ENCODE results near the gene PHACTR1. TPM values are rescaled to one million over a fixed set of nuclear protein-coding genes. Genes with fewer than 3 reads are reported as not detected.

The PHACTR1 gene
- total and polyA plus RNA-seq, 12 donors, result 0.77 to 16.0 (median 3.5) TPM

- WGBS, 4 donors, result 83 to 95% (median 86%) methylated on average over 2 of the region's 2 CpGs
- Histone ChIP-seq H3K4me3 (no peak overlapping the region), H3K9me3 (replicated peaks in 1 of 3) (no peaks in the 10 kb centered on the region), H3K36me3 (replicated peaks in 1 of 2) (no peaks in the 10 kb centered on the region), H3K27ac (no peak overlapping the region), H3K4me1 (replicated peaks in 1 of 2) (no peaks in the 10 kb centered on the region), H3K27me3 (no peaks in the 10 kb centered on the region)
- intact Hi-C loops (cut with DNase I), result no loop called here
- TF ChIP-seq CTCF (IDR thresholded peaks at IDR 0.05), result no peak
- no peak for TF ChIP-seq POLR2A (IDR thresholded peaks at IDR 0.05)
- no peak for DNase-seq
Observed at GRCh38 chr6:12969966-12970365, 253.4 kb downstream of the PHACTR1 start.

GRCh38 chr6:12973386-12973785, 256.8 kb downstream of the PHACTR1 start:
- no peak overlapping the region for H3K4me3 ChIP-seq
- DNase-seq, result no peak
- TF ChIP-seq CTCF (IDR thresholded peaks at IDR 0.05) (no peak), POLR2A (IDR thresholded peaks at IDR 0.05) (no peak)
- no peaks in the 10 kb centered on the region for H3K27me3 ChIP-seq
- intact Hi-C loops (cut with DNase I), result no loop called here
- no peak overlapping the region for H3K27ac ChIP-seq
- no peaks in the 10 kb centered on the region for H3K36me3 ChIP-seq (replicated peaks in 1 of 2)
- H3K4me1 ChIP-seq (replicated peaks in 1 of 2), result no peaks in the 10 kb centered on the region
- no peaks in the 10 kb centered on the region for H3K9me3 ChIP-seq (replicated peaks in 1 of 3)
- 48 to 57% (median 53%) methylated on average over 4 of the region's 4 CpGs for WGBS, 4 donors

- DNase-seq, result no peak
- intact Hi-C loops (cut with DNase I), result no loop called here
- H3K4me3 ChIP-seq, result no peak overlapping the region
- TF ChIP-seq POLR2A (IDR thresholded peaks at IDR 0.05) (no peak), CTCF (IDR thresholded peaks at IDR 0.05) (no peak)
- no peaks in the 10 kb centered on the region for H3K9me3 ChIP-seq (replicated peaks in 1 of 3)
- H3K27ac ChIP-seq, result no peak overlapping the region
- 76 to 83% (median 78%) methylated on average over 2 of the region's 2 CpGs for WGBS, 4 donors
- H3K27me3 ChIP-seq, result no peaks in the 10 kb centered on the region
- H3K4me1 ChIP-seq (replicated peaks in 1 of 2), result no peaks in the 10 kb centered on the region
- no peaks in the 10 kb centered on the region for H3K36me3 ChIP-seq (replicated peaks in 1 of 2)
Observed at GRCh38 chr6:12974551-12974950, 258.0 kb downstream of the PHACTR1 start.

GRCh38 chr6:12976366-12976765, 259.8 kb downstream of the PHACTR1 start:
- no peak overlapping the region for H3K4me3 ChIP-seq
- no peaks in the 10 kb centered on the region for H3K27me3 ChIP-seq
- H3K27ac ChIP-seq, result no peak overlapping the region
- H3K4me1 ChIP-seq (replicated peaks in 1 of 2), result no peaks in the 10 kb centered on the region
- TF ChIP-seq CTCF (IDR thresholded peaks at IDR 0.05), result no peak
- DNase-seq, result no peak
- no peaks in the 10 kb centered on the region for H3K36me3 ChIP-seq (replicated peaks in 1 of 2)
- intact Hi-C loops (cut with DNase I), result no loop called here
- 77 to 90% (median 86%) methylated on average over 5 of the region's 5 CpGs for WGBS, 4 donors
- H3K9me3 ChIP-seq (replicated peaks in 1 of 3), result no peaks in the 10 kb centered on the region
